GM21825 (cell line): Measurements from ENCODE around the gene EVL.

Experiments used
- ATAC-seq: cut with Tn5 transposase; IDR thresholded peaks from one replicate; pipeline ENCODE4 v1.9.1; 2021; ENCODE audit warnings: mild to moderate bottlenecking, moderate library complexity; ENCODE audit not compliant: unreplicated experiment

Gene EVL

GRCh38 chr14:100106250-100107112 is 41.3 kb downstream of the EVL start:
- ATAC-seq = no peak

- ATAC-seq = no peak
Observed at GRCh38 chr14:100107236-100107635, 42.0 kb downstream of the EVL start.

GRCh38 chr14:100108042-100108825 is 43.0 kb downstream of the EVL start:
- ATAC-seq = peak; percentile 69

- no peak for ATAC-seq
Observed at GRCh38 chr14:100108840-100109593, 43.8 kb downstream of the EVL start.

GRCh38 chr14:100109594-100109955 is 44.4 kb downstream of the EVL start:
- no peak for ATAC-seq

GRCh38 chr14:100110816-100111215 is 45.6 kb downstream of the EVL start:
- ATAC-seq = no peak

- ATAC-seq = no peak
Observed at GRCh38 chr14:100111931-100112704, 46.9 kb downstream of the EVL start.

GRCh38 chr14:100114109-100114765 is 49.0 kb downstream of the EVL start:
- no peak for ATAC-seq

GRCh38 chr14:100115236-100115635 is 50.0 kb downstream of the EVL start:
- no peak for ATAC-seq

GRCh38 chr14:100115726-100116125 is 50.5 kb downstream of the EVL start:
- no peak for ATAC-seq

GRCh38 chr14:100116134-100116533 is 50.9 kb downstream of the EVL start:
- no peak for ATAC-seq

- no peak for ATAC-seq
Observed at GRCh38 chr14:100117026-100117425, 51.8 kb downstream of the EVL start.

GRCh38 chr14:100117633-100118395 is 52.6 kb downstream of the EVL start:
- ATAC-seq = no peak

- no peak for ATAC-seq
Observed at GRCh38 chr14:100118396-100119011, 53.3 kb downstream of the EVL start.

- no peak for ATAC-seq
Observed at GRCh38 chr14:100119251-100119650, 54.0 kb downstream of the EVL start.

GRCh38 chr14:100120522-100121269 is 55.5 kb downstream of the EVL start:
- no peak for ATAC-seq

- no peak for ATAC-seq
Observed at GRCh38 chr14:100121643-100122480, 56.6 kb downstream of the EVL start.
